Activated CD4-positive, alpha-beta memory T cell treated with anti-CD3 and anti-CD28 coated beads, Interleukin-2, amount 10 ng/mL, durations not matched to agents 7 days and 5 days (primary cell): ENCODE results near the gene MMADHC. TPM values are rescaled to one million over a fixed set of nuclear protein-coding genes. Genes with fewer than 3 reads are reported as not detected.
"Not testable (repeated sequence)": the region's sequence is repeated elsewhere in the genome, so short reads cannot be mapped to it uniquely, and the experiment has no call there.

Source experiments
- CTCF ChIA-PET: fragments of 350-600 bp; sonication (Branson Sonifier 250); formaldehyde crosslinking; loops from one replicate; lab custom pipeline; 2021; ENCODE audit warnings: antibody characterized with exemption, inconsistent platforms; lab: Charles Lee
- POLR2A ChIA-PET: fragments of 350-600 bp; sonication (Branson Sonifier 250); formaldehyde crosslinking; loops from one replicate; lab custom pipeline; 2021; ENCODE audit warnings: antibody characterized with exemption; lab: Charles Lee
- DNase-seq: peaks from one replicate; pipeline ENCODE4 v3.0.0-alpha.2; 2020
- H3K27ac Mint-ChIP-seq: one replicate; pipeline ENCODE4 v1.8.0; 2021; ENCODE audit warnings: mild to moderate bottlenecking, mixed read lengths
- H3K27me3 Mint-ChIP-seq: one replicate; pipeline ENCODE4 v1.8.0; 2021; ENCODE audit warnings: mixed read lengths
- H3K36me3 Mint-ChIP-seq: one replicate; pipeline ENCODE4 v1.8.0; 2021; ENCODE audit warnings: low read depth, mixed read lengths
- H3K4me1 Mint-ChIP-seq: one replicate; pipeline ENCODE4 v1.8.0; 2021; ENCODE audit warnings: mixed read lengths
- H3K4me3 Mint-ChIP-seq: one replicate; pipeline ENCODE4 v1.8.0; 2021; ENCODE audit warnings: mild to moderate bottlenecking, mixed read lengths
- H3K9me3 Mint-ChIP-seq: one replicate; pipeline ENCODE4 v1.8.0; 2021; ENCODE audit warnings: mixed read lengths
- total RNA-seq, 2 experiments: library from RNA; stranded (reverse); gene quantifications; one replicate each; pipeline ENCODE4 v1.2.3, GENCODE V29; 2021

MMADHC gene
- total RNA-seq, 2 experiments from 2014 or later: 112 to 113 TPM

- Mint-ChIP-seq H3K9me3 (no peaks in the 10 kb centered on the region), H3K27ac (peak overlapping the region; percentile 63), H3K4me3 (peak overlapping the region; percentile 82), H3K27me3 (peaks cover 5% of the 10 kb centered on the region), H3K36me3 (peaks cover 54% of the 10 kb centered on the region), H3K4me1 (peaks cover 48% of the 10 kb centered on the region)
- DNase-seq: no peak
- ChIA-PET CTCF (interaction anchor here (1.0 to 2.5 kb wide), 2 partner anchors 12 to 14 kb away, joined by 4 to 16 read pairs; no protein-coding TSS in a partner anchor), POLR2A (interaction anchor here (1.1 to 2.6 kb wide), 9 partner anchors 8 to 1704 kb away, joined by 3 to 20 read pairs (median 11); partner anchors contain the start of genes NMI and RBM43)
Observed at GRCh38 chr2:149586063-149586462, 1.5 kb downstream of the MMADHC start.

- CTCF ChIA-PET: interaction anchor here (1.0 to 2.5 kb wide), 2 partner anchors 13 kb away, joined by 4 to 16 read pairs; no protein-coding TSS in a partner anchor
- H3K4me1 Mint-ChIP-seq: peaks cover 52% of the 10 kb centered on the region
Observed at GRCh38 chr2:149585166-149585885, 2.2 kb downstream of the MMADHC start.

GRCh38 chr2:149579972-149580882 lies 7.3 kb downstream of the MMADHC start:
- H3K4me1 Mint-ChIP-seq: peaks cover 51% of the 10 kb centered on the region
- CTCF ChIA-PET: no interaction called here
- peaks cover 79% of the 10 kb centered on the region for H3K36me3 Mint-ChIP-seq
- H3K4me3 Mint-ChIP-seq: no peak overlapping the region
- no peaks in the 10 kb centered on the region for H3K27me3 Mint-ChIP-seq
- no peak for DNase-seq
- no peaks in the 10 kb centered on the region for H3K9me3 Mint-ChIP-seq
- POLR2A ChIA-PET: no interaction called here
- H3K27ac Mint-ChIP-seq: no peak overlapping the region

More at GRCh38 chr2:149585166-149585885, 2.2 kb downstream of the MMADHC start:
- no peak for DNase-seq
- Mint-ChIP-seq H3K9me3 (no peaks in the 10 kb centered on the region), H3K27ac (no peak overlapping the region), H3K36me3 (peaks cover 60% of the 10 kb centered on the region), H3K27me3 (peaks cover 5% of the 10 kb centered on the region), H3K4me3 (peak overlapping the region; percentile 82)
- POLR2A ChIA-PET: interaction anchor here (1.2 to 2.6 kb wide), 4 partner anchors 20 to 1676 kb away, joined by 4 to 12 read pairs (median 8); partner anchors contain the start of gene RBM43

GRCh38 chr2:149577269-149577668 lies 10.3 kb downstream of the MMADHC start:
- no peaks in the 10 kb centered on the region for H3K27me3 Mint-ChIP-seq
- CTCF ChIA-PET: interaction anchor here (1.0 kb wide), 1 partner anchor 41 kb away, joined by 3 read pairs; no protein-coding TSS in a partner anchor
- peaks cover 64% of the 10 kb centered on the region for H3K36me3 Mint-ChIP-seq
- no peak overlapping the region for H3K4me3 Mint-ChIP-seq
- POLR2A ChIA-PET: interaction anchor here (0.7 to 3.3 kb wide), 2 partner anchors 10 to 1713 kb away, joined by 3 to 12 read pairs; partner anchors contain the start of gene MMADHC
- DNase-seq: no peak
- peaks cover 29% of the 10 kb centered on the region for H3K4me1 Mint-ChIP-seq
- H3K27ac Mint-ChIP-seq: no peak overlapping the region
- no peaks in the 10 kb centered on the region for H3K9me3 Mint-ChIP-seq

GRCh38 chr2:149575752-149576151 lies 11.8 kb downstream of the MMADHC start:
- peaks cover 22% of the 10 kb centered on the region for H3K4me1 Mint-ChIP-seq
- no peak overlapping the region for H3K27ac Mint-ChIP-seq
- no peak overlapping the region for H3K4me3 Mint-ChIP-seq
- peaks cover 51% of the 10 kb centered on the region for H3K36me3 Mint-ChIP-seq
- POLR2A ChIA-PET: interaction anchor here (1.0 kb wide), 1 partner anchor 12 kb away, joined by 3 read pairs; the partner anchor contains the start of gene MMADHC
- no peaks in the 10 kb centered on the region for H3K9me3 Mint-ChIP-seq
- CTCF ChIA-PET: interaction anchor here (0.6 kb wide), 1 partner anchor 85 kb away, joined by 4 read pairs; no protein-coding TSS in a partner anchor
- no peaks in the 10 kb centered on the region for H3K27me3 Mint-ChIP-seq
- no peak for DNase-seq

- Mint-ChIP-seq H3K27me3 (no peaks in the 10 kb centered on the region), H3K27ac (no peak overlapping the region), H3K9me3 (no peaks in the 10 kb centered on the region), H3K4me1 (peaks cover 19% of the 10 kb centered on the region), H3K36me3 (peaks cover 47% of the 10 kb centered on the region), H3K4me3 (no peak overlapping the region)
- ChIA-PET POLR2A (interaction anchor here (1.0 kb wide), 1 partner anchor 12 kb away, joined by 3 read pairs; the partner anchor contains the start of gene MMADHC), CTCF (no interaction called here)
- no peak for DNase-seq
Observed at GRCh38 chr2:149575277-149575676, 12.3 kb downstream of the MMADHC start.

GRCh38 chr2:149573760-149574159 lies 13.8 kb downstream of the MMADHC start:
- Mint-ChIP-seq H3K9me3 (no peaks in the 10 kb centered on the region), H3K4me3 (no peak overlapping the region), H3K4me1 (peaks cover 12% of the 10 kb centered on the region), H3K27me3 (no peaks in the 10 kb centered on the region), H3K27ac (no peak overlapping the region), H3K36me3 (peaks cover 50% of the 10 kb centered on the region)
- ChIA-PET CTCF (interaction anchor here (0.6 to 2.7 kb wide), 5 partner anchors 12 to 578 kb away, joined by 4 to 15 read pairs (median 5); no protein-coding TSS in a partner anchor), POLR2A (interaction anchor here (0.7 to 3.1 kb wide), 2 partner anchors 13 to 557 kb away, joined by 3 to 13 read pairs; partner anchors contain the start of gene MMADHC)
- no peak for DNase-seq

GRCh38 chr2:149572102-149572953 lies 15.2 kb downstream of the MMADHC start:
- H3K27me3 Mint-ChIP-seq: no peaks in the 10 kb centered on the region
- POLR2A ChIA-PET: interaction anchor here (3.1 kb wide), 1 partner anchor 15 kb away, joined by 13 read pairs; the partner anchor contains the start of gene MMADHC
- no peak for DNase-seq
- no peak overlapping the region for H3K4me3 Mint-ChIP-seq
- H3K27ac Mint-ChIP-seq: peak overlapping the region; percentile 40
- peaks cover 50% of the 10 kb centered on the region for H3K36me3 Mint-ChIP-seq
- CTCF ChIA-PET: interaction anchor here (1.0 to 2.7 kb wide), 4 partner anchors 9 to 555 kb away, joined by 4 to 15 read pairs (median 8); no protein-coding TSS in a partner anchor
- H3K9me3 Mint-ChIP-seq: no peaks in the 10 kb centered on the region
- H3K4me1 Mint-ChIP-seq: peaks cover 6% of the 10 kb centered on the region

- peaks cover 43% of the 10 kb centered on the region for H3K36me3 Mint-ChIP-seq
- CTCF ChIA-PET: no interaction called here
- no peaks in the 10 kb centered on the region for H3K9me3 Mint-ChIP-seq
- peaks cover 4% of the 10 kb centered on the region for H3K4me1 Mint-ChIP-seq
- no peaks in the 10 kb centered on the region for H3K27me3 Mint-ChIP-seq
- POLR2A ChIA-PET: no interaction called here
- DNase-seq: no peak
- no peak overlapping the region for H3K4me3 Mint-ChIP-seq
- H3K27ac Mint-ChIP-seq: no peak overlapping the region
Observed at GRCh38 chr2:149568138-149568537, 19.4 kb downstream of the MMADHC start.

- Mint-ChIP-seq H3K4me1 (peaks cover 4% of the 10 kb centered on the region), H3K27ac (no peak overlapping the region), H3K9me3 (no peaks in the 10 kb centered on the region), H3K36me3 (peaks cover 35% of the 10 kb centered on the region), H3K4me3 (no peak overlapping the region), H3K27me3 (no peaks in the 10 kb centered on the region)
- ChIA-PET CTCF (no interaction called here), POLR2A (no interaction called here)
- no peak for DNase-seq
Observed at GRCh38 chr2:149566652-149567051, 20.9 kb downstream of the MMADHC start.

GRCh38 chr2:149565625-149566024 lies 21.9 kb downstream of the MMADHC start:
- POLR2A ChIA-PET: interaction anchor here (1.2 kb wide), 1 partner anchor 21 kb away, joined by 4 read pairs; no protein-coding TSS in a partner anchor
- CTCF ChIA-PET, H3K27me3 Mint-ChIP-seq, H3K4me1 Mint-ChIP-seq, H3K27ac Mint-ChIP-seq, H3K4me3 Mint-ChIP-seq, H3K9me3 Mint-ChIP-seq, DNase-seq: not testable (repeated sequence)
- H3K36me3 Mint-ChIP-seq: peaks cover 35% of the 10 kb centered on the region
